ENCODE results near the gene GPC6.

The GPC6 gene

GRCh38 chr13:93824286-93824685, 597.7 kb downstream of the GPC6 start:
- DNase-seq (ENCODE audit: low read depth in 2 of 2): no peak

- DNase-seq (ENCODE audit: low read depth in 2 of 2): no peak
These were observed 607.4 kb downstream of the GPC6 start for GRCh38 chr13:93834051-93834450.

- no peak for DNase-seq (ENCODE audit: low read depth in 2 of 2)
These were observed 616.5 kb downstream of the GPC6 start for GRCh38 chr13:93843082-93843481.

- no peak for DNase-seq (ENCODE audit: low read depth in 2 of 2)
These were observed 620.6 kb downstream of the GPC6 start for GRCh38 chr13:93847162-93847561.

- no peak for DNase-seq (ENCODE audit: low read depth in 2 of 2)
These were observed 621.6 kb downstream of the GPC6 start for GRCh38 chr13:93848247-93848646.

- no peak for DNase-seq (ENCODE audit: low read depth in 2 of 2)
These were observed 624.6 kb downstream of the GPC6 start for GRCh38 chr13:93851236-93851635.

GRCh38 chr13:93853912-93854311, 627.3 kb downstream of the GPC6 start:
- no peak for DNase-seq (ENCODE audit: low read depth in 2 of 2)

- no peak for DNase-seq (ENCODE audit: low read depth in 2 of 2)
These were observed 630.5 kb downstream of the GPC6 start for GRCh38 chr13:93857126-93857525.

GRCh38 chr13:93859716-93860115, 633.1 kb downstream of the GPC6 start:
- no peak for DNase-seq (ENCODE audit: low read depth in 2 of 2)

GRCh38 chr13:93861818-93862217, 635.2 kb downstream of the GPC6 start:
- no peak for DNase-seq (ENCODE audit: low read depth in 2 of 2)

GRCh38 chr13:93862259-93862658, 635.7 kb downstream of the GPC6 start:
- no peak for DNase-seq (ENCODE audit: low read depth in 2 of 2)

- DNase-seq (ENCODE audit: low read depth in 2 of 2): no peak
These were observed 638.6 kb downstream of the GPC6 start for GRCh38 chr13:93865235-93865634.

GRCh38 chr13:93867481-93867880, 640.9 kb downstream of the GPC6 start:
- no peak for DNase-seq (ENCODE audit: low read depth in 2 of 2)

- DNase-seq (ENCODE audit: low read depth in 2 of 2): no peak
These were observed 645.8 kb downstream of the GPC6 start for GRCh38 chr13:93872376-93872775.

- no peak for DNase-seq (ENCODE audit: low read depth in 2 of 2)
These were observed 646.3 kb downstream of the GPC6 start for GRCh38 chr13:93872786-93873347.

GRCh38 chr13:93875547-93875946, 648.9 kb downstream of the GPC6 start:
- DNase-seq (ENCODE audit: low read depth in 2 of 2): no peak

- no peak for DNase-seq (ENCODE audit: low read depth in 2 of 2)
These were observed 649.6 kb downstream of the GPC6 start for GRCh38 chr13:93876236-93876635.

- DNase-seq (ENCODE audit: low read depth in 2 of 2): no peak
These were observed 652.1 kb downstream of the GPC6 start for GRCh38 chr13:93878675-93879074.

GRCh38 chr13:93881411-93881810, 654.8 kb downstream of the GPC6 start:
- no peak for DNase-seq (ENCODE audit: low read depth in 2 of 2)

- no peak for DNase-seq (ENCODE audit: low read depth in 2 of 2)
These were observed 655.6 kb downstream of the GPC6 start for GRCh38 chr13:93882086-93882651.

- no peak for DNase-seq (ENCODE audit: low read depth in 2 of 2)
These were observed 662.9 kb downstream of the GPC6 start for GRCh38 chr13:93889430-93889951.

- no peak for DNase-seq (ENCODE audit: low read depth in 2 of 2)
These were observed 673.4 kb downstream of the GPC6 start for GRCh38 chr13:93899981-93900380.

- no peak for DNase-seq (ENCODE audit: low read depth in 2 of 2)
These were observed 674.1 kb downstream of the GPC6 start for GRCh38 chr13:93900731-93901130.

- DNase-seq (ENCODE audit: low read depth in 2 of 2): no peak
These were observed 677.3 kb downstream of the GPC6 start for GRCh38 chr13:93903909-93904308.
